ENCODE results near the gene HCN4. TPM values are rescaled to one million over a fixed set of nuclear protein-coding genes. Genes with fewer than 3 reads are reported as not detected.

Gene HCN4
- total RNA-seq, 1 donor = not detected

- Histone ChIP-seq H2AFZ (ENCODE audit: low read length) (no peak overlapping the region), H3K79me2 (ENCODE audit: insufficient read depth, low read length) (no peaks in the 10 kb centered on the region)
- no peak for TF ChIP-seq CTCF (IDR thresholded peaks at IDR 0.05; ENCODE audit: extremely low read depth, low read depth, low read length)
Measured at GRCh38 chr15:73349191-73349590, 19.6 kb downstream of the HCN4 start.

GRCh38 chr15:73346735-73347312, 21.9 kb downstream of the HCN4 start:
- H3K4me2 ChIP-seq (ENCODE audit: insufficient read depth, low read length) = no peak overlapping the region
- TF ChIP-seq CTCF (IDR thresholded peaks at IDR 0.05; ENCODE audit: extremely low read depth, low read depth, low read length) = no peak
- no peaks in the 10 kb centered on the region for H3K36me3 ChIP-seq (ENCODE audit: insufficient read depth, low read length)
- no peak for DNase-seq (ENCODE audit: insufficient read length, low spot score, missing footprints)
- H3K27ac ChIP-seq (ENCODE audit: low read depth, low read length) = no peak overlapping the region
- peaks cover 17% of the 10 kb centered on the region for H3K27me3 ChIP-seq (ENCODE audit: insufficient read depth, low read length)
- H3K9me3 ChIP-seq (ENCODE audit: low read depth, low read length) = peaks cover 3% of the 10 kb centered on the region
- H3K4me3 ChIP-seq (ENCODE audit: insufficient read depth, low read length) = no peak overlapping the region
- H3K4me1 ChIP-seq (ENCODE audit: insufficient read depth, low read length) = no peaks in the 10 kb centered on the region
- H2AFZ ChIP-seq (ENCODE audit: low read length) = no peak overlapping the region
- no peaks in the 10 kb centered on the region for H4K20me1 ChIP-seq (ENCODE audit: insufficient read depth, low read length)
- H3K79me2 ChIP-seq (ENCODE audit: insufficient read depth, low read length) = no peaks in the 10 kb centered on the region

More at GRCh38 chr15:73349191-73349590, 19.6 kb downstream of the HCN4 start:
- Histone ChIP-seq H4K20me1 (ENCODE audit: insufficient read depth, low read length) (no peaks in the 10 kb centered on the region), H3K4me1 (ENCODE audit: insufficient read depth, low read length) (no peaks in the 10 kb centered on the region), H3K4me3 (ENCODE audit: insufficient read depth, low read length) (no peak overlapping the region), H3K27ac (ENCODE audit: low read depth, low read length) (no peak overlapping the region), H3K27me3 (ENCODE audit: insufficient read depth, low read length) (peaks cover 17% of the 10 kb centered on the region), H3K4me2 (ENCODE audit: insufficient read depth, low read length) (no peak overlapping the region), H3K9me3 (ENCODE audit: low read depth, low read length) (no peaks in the 10 kb centered on the region), H3K36me3 (ENCODE audit: insufficient read depth, low read length) (no peaks in the 10 kb centered on the region)
- no peak for DNase-seq (ENCODE audit: insufficient read length, low spot score, missing footprints)

- H3K27me3 ChIP-seq (ENCODE audit: insufficient read depth, low read length) = peaks cover 7% of the 10 kb centered on the region
- no peak overlapping the region for H3K4me2 ChIP-seq (ENCODE audit: insufficient read depth, low read length)
- H3K36me3 ChIP-seq (ENCODE audit: insufficient read depth, low read length) = no peaks in the 10 kb centered on the region
- no peak overlapping the region for H2AFZ ChIP-seq (ENCODE audit: low read length)
- peaks cover 3% of the 10 kb centered on the region for H3K9me3 ChIP-seq (ENCODE audit: low read depth, low read length)
- no peaks in the 10 kb centered on the region for H4K20me1 ChIP-seq (ENCODE audit: insufficient read depth, low read length)
- no peak for DNase-seq (ENCODE audit: insufficient read length, low spot score, missing footprints)
- no peak overlapping the region for H3K27ac ChIP-seq (ENCODE audit: low read depth, low read length)
- TF ChIP-seq CTCF (IDR thresholded peaks at IDR 0.05; ENCODE audit: extremely low read depth, low read depth, low read length) = no peak
- no peaks in the 10 kb centered on the region for H3K79me2 ChIP-seq (ENCODE audit: insufficient read depth, low read length)
- no peak overlapping the region for H3K4me3 ChIP-seq (ENCODE audit: insufficient read depth, low read length)
- no peaks in the 10 kb centered on the region for H3K4me1 ChIP-seq (ENCODE audit: insufficient read depth, low read length)
Measured at GRCh38 chr15:73345658-73346057, 23.1 kb downstream of the HCN4 start.

GRCh38 chr15:73344056-73344455, 24.7 kb downstream of the HCN4 start:
- H3K36me3 ChIP-seq (ENCODE audit: insufficient read depth, low read length) = no peaks in the 10 kb centered on the region
- H4K20me1 ChIP-seq (ENCODE audit: insufficient read depth, low read length) = no peaks in the 10 kb centered on the region
- H3K27me3 ChIP-seq (ENCODE audit: insufficient read depth, low read length) = no peaks in the 10 kb centered on the region
- H3K9me3 ChIP-seq (ENCODE audit: low read depth, low read length) = peaks cover 3% of the 10 kb centered on the region
- DNase-seq (ENCODE audit: insufficient read length, low spot score, missing footprints) = no peak
- no peak for TF ChIP-seq CTCF (IDR thresholded peaks at IDR 0.05; ENCODE audit: extremely low read depth, low read depth, low read length)
- no peak overlapping the region for H3K27ac ChIP-seq (ENCODE audit: low read depth, low read length)
- no peak overlapping the region for H3K4me3 ChIP-seq (ENCODE audit: insufficient read depth, low read length)
- no peaks in the 10 kb centered on the region for H3K79me2 ChIP-seq (ENCODE audit: insufficient read depth, low read length)
- no peak overlapping the region for H3K4me2 ChIP-seq (ENCODE audit: insufficient read depth, low read length)
- no peaks in the 10 kb centered on the region for H3K4me1 ChIP-seq (ENCODE audit: insufficient read depth, low read length)
- no peak overlapping the region for H2AFZ ChIP-seq (ENCODE audit: low read length)

Measured in osteoblast (primary cell).